Measurements from ENCODE around the gene LSAMP. TPM values are rescaled to one million over a fixed set of nuclear protein-coding genes. Genes with fewer than 3 reads are reported as not detected.

Gene LSAMP
- total RNA-seq, 1 donor from 2014 or later, result 0.48 TPM

DNA sequence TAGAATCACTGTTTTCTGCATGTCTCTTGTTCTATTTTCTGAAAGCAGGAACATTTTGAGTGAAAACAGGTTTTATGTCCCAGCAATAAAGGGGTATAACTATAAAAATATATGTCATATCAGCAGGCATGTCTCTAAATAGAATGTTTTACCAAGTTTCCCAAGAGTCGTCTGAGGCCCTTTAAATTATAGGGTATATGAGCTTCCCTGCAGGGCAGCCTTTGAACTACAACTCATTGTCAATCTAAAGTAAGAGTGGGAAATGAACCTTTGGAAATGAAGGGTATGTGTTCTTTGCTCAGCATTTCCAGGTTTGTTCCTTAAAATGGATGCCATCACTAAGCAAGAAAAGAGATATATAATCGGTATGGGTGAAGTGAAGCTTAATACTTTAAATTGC, 138.6 kb downstream of the LSAMP start:
- intact Hi-C loops (cut with DNase I), result no loop called here
- DNase-seq (ENCODE audit: low spot score), result no peak

GRCh38 chr3:116306149-116306548, 139.1 kb downstream of the LSAMP start:
- intact Hi-C loops (cut with DNase I), result no loop called here
- DNase-seq (ENCODE audit: low spot score), result no peak

- intact Hi-C loops (cut with DNase I), result no loop called here
- no peak for DNase-seq (ENCODE audit: low spot score)
These were observed 143.1 kb downstream of the LSAMP start for GRCh38 chr3:116302087-116302747.

DNA sequence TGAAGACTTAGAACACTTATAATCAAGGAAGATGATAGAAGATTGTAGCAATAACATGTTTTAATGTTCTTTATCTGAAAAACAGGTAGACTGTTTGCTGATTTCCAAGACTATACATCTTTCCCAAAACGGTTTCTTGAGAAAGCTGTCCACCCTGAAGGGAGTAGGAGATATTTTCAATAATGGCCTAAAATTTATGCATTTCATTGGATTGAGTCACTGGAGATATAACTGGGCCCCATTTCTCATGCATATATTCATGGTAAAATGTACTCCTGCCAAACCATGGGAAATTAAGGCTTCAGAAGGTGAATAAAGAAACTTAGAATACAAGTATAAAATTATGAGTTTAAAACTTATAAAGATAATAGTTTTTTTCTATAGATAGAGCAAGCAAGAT, 143.9 kb downstream of the LSAMP start:
- intact Hi-C loops (cut with DNase I), result no loop called here
- DNase-seq (ENCODE audit: low spot score), result no peak

GRCh38 chr3:116300226-116300625, 145.1 kb downstream of the LSAMP start:
- intact Hi-C loops (cut with DNase I), result no loop called here
- DNase-seq (ENCODE audit: low spot score), result no peak

GRCh38 chr3:116299646-116300081, 145.6 kb downstream of the LSAMP start:
- intact Hi-C loops (cut with DNase I), result no loop called here
- no peak for DNase-seq (ENCODE audit: low spot score)

DNA sequence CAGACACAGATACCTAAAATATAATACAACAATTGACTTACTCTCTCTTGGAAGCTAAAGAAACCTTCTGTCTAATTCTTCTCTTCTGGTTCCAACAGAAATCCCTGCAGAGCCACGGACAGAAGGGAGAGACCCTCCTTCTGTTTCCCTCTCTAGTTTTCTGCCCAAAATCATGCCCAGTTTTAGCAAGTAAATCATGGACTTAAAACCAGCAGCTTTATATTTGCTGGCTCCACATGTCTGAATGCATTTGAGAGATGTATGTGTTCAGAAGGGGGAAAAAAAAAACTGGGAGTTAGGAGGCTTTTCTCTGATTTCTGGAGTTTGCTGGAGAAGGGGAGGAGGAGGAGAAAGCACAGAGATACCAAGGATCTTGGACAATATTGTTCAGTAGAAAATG, 147.1 kb downstream of the LSAMP start:
- intact Hi-C loops (cut with DNase I), result no loop called here
- DNase-seq (ENCODE audit: low spot score), result no peak

- DNase-seq (ENCODE audit: low spot score), result no peak
- intact Hi-C loops (cut with DNase I), result no loop called here
These were observed 154.1 kb downstream of the LSAMP start for GRCh38 chr3:116291141-116291540.

GRCh38 chr3:116288485-116288884, 156.8 kb downstream of the LSAMP start:
- DNase-seq (ENCODE audit: low spot score), result no peak
- intact Hi-C loops (cut with DNase I), result no loop called here

DNA sequence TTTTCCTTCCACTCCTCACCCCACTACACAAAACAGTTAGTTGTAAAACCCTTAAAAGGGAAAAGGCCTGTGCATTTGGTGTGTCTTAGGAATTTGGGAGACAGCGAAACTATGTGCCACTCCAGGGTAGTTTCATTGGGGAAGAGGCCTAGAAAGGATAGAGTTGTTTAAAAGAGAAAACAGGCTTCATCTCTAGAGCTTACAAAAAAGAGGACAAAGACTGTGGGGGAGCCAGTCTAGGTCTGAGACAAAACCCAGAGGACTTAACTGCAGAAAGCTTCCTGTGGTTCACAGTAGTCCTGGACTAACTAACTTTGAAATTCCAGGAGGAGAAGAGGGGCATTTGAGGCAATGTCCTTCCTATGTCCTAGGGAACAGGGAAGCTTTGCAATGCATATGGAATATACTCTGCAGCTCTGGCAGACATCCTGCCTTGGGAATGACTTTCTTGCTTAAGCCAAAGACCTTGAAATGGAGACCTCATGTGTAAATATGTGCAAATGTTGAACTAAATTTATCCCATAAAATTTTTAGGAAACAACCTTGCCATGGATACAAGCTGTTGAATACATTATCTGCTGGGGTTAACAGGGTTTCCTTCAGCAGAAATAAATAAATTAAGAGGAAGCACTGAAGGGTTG, 159.4 kb downstream of the LSAMP start:
- intact Hi-C loops (cut with DNase I), result no loop called here

GRCh38 chr3:116281313-116282143, 163.8 kb downstream of the LSAMP start:
- intact Hi-C loops (cut with DNase I), result no loop called here
- DNase-seq (ENCODE audit: low spot score), result no peak

More for the DNA sequence above, 159.4 kb downstream of the LSAMP start:
- no peak for DNase-seq (ENCODE audit: low spot score)

DNA sequence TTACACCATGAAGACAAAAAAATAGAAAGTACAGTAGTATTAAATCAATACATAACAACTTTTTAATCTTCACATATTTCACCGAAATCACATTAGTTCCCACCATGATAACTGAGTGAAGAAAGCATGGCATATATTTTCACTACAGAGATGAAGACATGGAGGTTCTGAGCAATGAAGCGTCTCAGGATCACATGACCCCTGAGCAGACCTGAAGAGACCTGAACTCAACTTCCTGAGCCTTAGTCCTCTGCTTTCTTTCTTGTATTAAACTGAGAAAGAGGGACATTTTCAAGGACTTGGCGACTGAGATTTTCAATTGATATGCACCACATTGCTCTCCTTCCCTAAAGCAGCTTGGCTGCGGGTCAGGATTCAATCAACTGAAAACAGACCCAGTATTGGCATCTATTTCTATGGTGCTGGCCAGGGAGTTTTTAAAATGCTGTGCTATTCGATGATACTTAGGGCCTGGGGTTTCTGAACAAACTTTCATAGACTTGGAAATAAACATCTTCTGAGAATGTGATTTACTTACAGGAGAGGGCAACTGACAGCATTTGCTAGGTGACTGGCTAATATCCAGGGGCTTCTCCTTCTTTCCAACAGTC, 165.1 kb downstream of the LSAMP start:
- DNase-seq (ENCODE audit: low spot score), result no peak
- intact Hi-C loops (cut with DNase I), result no loop called here

- no peak for DNase-seq (ENCODE audit: low spot score)
- intact Hi-C loops (cut with DNase I), result no loop called here
These were observed 168.6 kb downstream of the LSAMP start for GRCh38 chr3:116276675-116277074.

DNA sequence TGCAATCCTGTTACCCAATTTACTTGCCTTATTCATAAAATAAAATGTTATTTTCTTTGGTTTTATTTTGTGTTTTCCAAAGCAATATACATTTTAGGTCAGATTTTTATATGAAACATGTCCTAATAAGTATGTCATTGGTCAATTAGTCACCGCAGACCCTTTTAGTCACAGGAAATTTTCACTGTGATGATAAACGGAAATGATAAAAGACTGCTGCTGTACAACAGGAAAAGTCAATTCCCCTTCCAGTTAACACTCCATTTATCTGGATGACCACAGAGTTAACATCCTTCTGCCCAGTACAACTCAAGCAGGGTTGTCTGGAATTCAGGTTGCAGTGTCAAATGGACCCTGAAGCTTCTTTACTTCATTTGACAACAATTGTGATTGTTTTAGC, 175.2 kb downstream of the LSAMP start:
- DNase-seq (ENCODE audit: low spot score), result no peak
- intact Hi-C loops (cut with DNase I), result no loop called here

- DNase-seq (ENCODE audit: low spot score), result no peak
- intact Hi-C loops (cut with DNase I), result no loop called here
These were observed 178.2 kb downstream of the LSAMP start for GRCh38 chr3:116267116-116267515.

GRCh38 chr3:116265976-116266584, 179.2 kb downstream of the LSAMP start:
- intact Hi-C loops (cut with DNase I), result no loop called here
- DNase-seq (ENCODE audit: low spot score), result no peak

- no peak for DNase-seq (ENCODE audit: low spot score)
- intact Hi-C loops (cut with DNase I), result no loop called here
These were observed 180.0 kb downstream of the LSAMP start for GRCh38 chr3:116265320-116265695.

DNA sequence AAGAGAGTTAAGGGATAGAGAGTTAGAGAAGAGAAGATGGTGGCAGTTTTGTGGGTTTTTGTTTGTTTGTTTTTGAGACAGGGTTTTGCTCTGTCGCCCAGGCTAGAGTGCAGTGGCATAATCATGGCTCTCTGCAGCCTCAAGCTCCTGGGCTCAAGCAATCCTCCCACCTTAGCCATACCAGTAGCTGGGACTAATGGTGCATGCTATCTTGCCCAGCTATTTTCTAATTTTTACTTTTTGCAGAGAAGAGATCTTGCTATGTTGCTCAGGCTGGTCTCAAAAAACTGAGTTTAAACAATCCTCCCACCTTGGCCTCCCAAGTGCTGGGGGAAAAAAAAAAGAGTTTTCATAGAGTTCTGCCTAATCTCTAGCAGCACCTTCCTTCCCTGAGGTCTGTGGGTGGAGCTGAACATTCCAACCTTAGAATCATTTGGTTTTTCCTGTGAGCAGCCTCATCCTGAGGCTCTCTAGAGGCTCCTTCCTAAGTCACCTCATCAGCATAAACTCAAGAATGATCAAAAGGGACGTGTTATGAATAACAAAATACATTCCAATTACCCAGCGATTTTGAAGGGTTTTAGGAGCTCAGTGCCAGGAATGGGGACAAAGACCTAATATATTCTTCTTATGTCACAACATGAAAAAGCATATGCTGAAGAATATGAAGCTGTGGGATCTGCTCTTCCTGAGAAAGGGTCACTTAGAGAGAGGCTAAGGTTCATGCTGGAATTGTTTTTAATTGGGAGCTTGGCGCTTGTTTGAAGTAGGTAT, 180.6 kb downstream of the LSAMP start:
- intact Hi-C loops (cut with DNase I), result no loop called here
- DNase-seq (ENCODE audit: low spot score), result no peak

DNA sequence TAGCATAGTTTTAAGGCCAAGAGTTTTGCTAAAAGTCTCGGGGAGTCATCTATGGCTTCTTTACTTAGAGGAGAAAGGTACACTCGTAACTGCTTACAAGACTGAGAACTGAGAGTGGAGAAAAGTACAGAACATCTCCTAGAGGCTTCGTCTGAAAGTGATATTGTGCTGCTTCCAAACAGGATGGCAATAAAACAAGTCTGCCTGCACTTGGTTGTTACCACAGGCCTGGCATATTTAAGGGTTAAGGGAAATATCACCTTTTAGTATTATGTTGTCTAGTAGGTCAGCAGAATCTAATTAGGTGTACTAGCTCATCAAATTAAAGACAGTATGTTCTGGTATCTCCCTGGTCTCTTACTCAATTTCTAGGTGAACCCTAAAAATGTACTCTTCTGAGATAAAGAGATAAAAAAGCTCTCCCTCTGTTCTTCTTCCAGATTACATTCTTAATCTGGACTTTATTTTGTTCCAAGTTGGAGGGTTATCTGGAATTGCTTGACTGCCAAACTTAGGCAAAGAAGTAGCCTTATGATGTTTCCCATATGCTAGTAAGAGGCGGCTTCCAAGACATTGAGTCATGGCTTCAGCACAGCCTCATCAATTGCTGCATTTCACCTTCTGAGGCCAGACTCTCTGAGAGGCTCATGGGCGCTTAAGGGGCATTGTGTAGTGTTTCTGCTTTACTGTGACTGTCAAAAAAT, 181.3 kb downstream of the LSAMP start:
- intact Hi-C loops (cut with DNase I), result no loop called here
- DNase-seq (ENCODE audit: low spot score), result no peak

Measured in cardiac septum (tissue), 1 donor.